ENCODE measurements around the gene GLB1L3.

The GLB1L3 gene

GRCh38 chr11:134260983-134261382 is 15.2 kb upstream of the GLB1L3 start:
- H3K27ac ChIP-seq (ENCODE audit: low read depth, low read length) = no peak overlapping the region
- H4K20me1 ChIP-seq (ENCODE audit: low read depth, low read length) = no peaks in the 10 kb centered on the region
- no peak overlapping the region for H3K4me3 ChIP-seq (ENCODE audit: insufficient read depth, low read length, poor library complexity, severe bottlenecking)
- H3K36me3 ChIP-seq (ENCODE audit: low read length) = no peaks in the 10 kb centered on the region
- H3K9ac ChIP-seq (ENCODE audit: low read length) = no peak overlapping the region
- H3K9me3 ChIP-seq (ENCODE audit: insufficient read depth, low read length) = no peaks in the 10 kb centered on the region
- H3K79me2 ChIP-seq (ENCODE audit: insufficient read depth, low read length) = no peaks in the 10 kb centered on the region
- H3K9me2 ChIP-seq (replicated peaks; ENCODE audit: insufficient read depth, low read length) = no peaks in the 10 kb centered on the region
- H3K4me2 ChIP-seq (ENCODE audit: low read depth, low read length, poor library complexity, severe bottlenecking) = no peak overlapping the region
- H2AFZ ChIP-seq (ENCODE audit: low read depth, low read length, severe bottlenecking) = no peak overlapping the region
- no peaks in the 10 kb centered on the region for H3F3A ChIP-seq (ENCODE audit: insufficient read depth)
- H3K27me3 ChIP-seq (ENCODE audit: low read length) = no peaks in the 10 kb centered on the region
- TF ChIP-seq CTCF (IDR thresholded peaks at IDR 0.05; ENCODE audit: insufficient read depth, low read length, poor library complexity, severe bottlenecking) (no peak), EZH2phosphoT487 (conservative IDR thresholded peaks at IDR 0.05; ENCODE audit: low read length) (no peak)

GRCh38 chr11:134261626-134262488 is 14.3 kb upstream of the GLB1L3 start:
- no peak overlapping the region for H3K4me3 ChIP-seq (ENCODE audit: insufficient read depth, low read length, poor library complexity, severe bottlenecking)
- no peaks in the 10 kb centered on the region for H3F3A ChIP-seq (ENCODE audit: insufficient read depth)
- H3K4me2 ChIP-seq (ENCODE audit: low read depth, low read length, poor library complexity, severe bottlenecking) = no peak overlapping the region
- no peak overlapping the region for H3K27ac ChIP-seq (ENCODE audit: low read depth, low read length)
- H4K20me1 ChIP-seq (ENCODE audit: low read depth, low read length) = no peaks in the 10 kb centered on the region
- H3K9me3 ChIP-seq (ENCODE audit: insufficient read depth, low read length) = no peaks in the 10 kb centered on the region
- no peak overlapping the region for H2AFZ ChIP-seq (ENCODE audit: low read depth, low read length, severe bottlenecking)
- no peaks in the 10 kb centered on the region for H3K79me2 ChIP-seq (ENCODE audit: insufficient read depth, low read length)
- TF ChIP-seq EZH2phosphoT487 (conservative IDR thresholded peaks at IDR 0.05; ENCODE audit: low read length) = no peak
- TF ChIP-seq CTCF (IDR thresholded peaks at IDR 0.05; ENCODE audit: insufficient read depth, low read length, poor library complexity, severe bottlenecking) = no peak
- no peaks in the 10 kb centered on the region for H3K36me3 ChIP-seq (ENCODE audit: low read length)
- no peaks in the 10 kb centered on the region for H3K27me3 ChIP-seq (ENCODE audit: low read length)
- no peak overlapping the region for H3K9ac ChIP-seq (ENCODE audit: low read length)
- no peaks in the 10 kb centered on the region for H3K9me2 ChIP-seq (replicated peaks; ENCODE audit: insufficient read depth, low read length)

GRCh38 chr11:134264966-134265764 is 11.0 kb upstream of the GLB1L3 start:
- Histone ChIP-seq H3K36me3 (ENCODE audit: low read length) (no peaks in the 10 kb centered on the region), H3K4me2 (ENCODE audit: low read depth, low read length, poor library complexity, severe bottlenecking) (no peak overlapping the region), H3K4me3 (ENCODE audit: insufficient read depth, low read length, poor library complexity, severe bottlenecking) (no peak overlapping the region), H3F3A (ENCODE audit: insufficient read depth) (no peaks in the 10 kb centered on the region), H2AFZ (ENCODE audit: low read depth, low read length, severe bottlenecking) (no peak overlapping the region), H3K79me2 (ENCODE audit: insufficient read depth, low read length) (no peaks in the 10 kb centered on the region), H3K27ac (ENCODE audit: low read depth, low read length) (no peak overlapping the region), H3K9me2 (replicated peaks; ENCODE audit: insufficient read depth, low read length) (no peaks in the 10 kb centered on the region), H3K27me3 (ENCODE audit: low read length) (no peaks in the 10 kb centered on the region), H3K9me3 (ENCODE audit: insufficient read depth, low read length) (no peaks in the 10 kb centered on the region), H4K20me1 (ENCODE audit: low read depth, low read length) (no peaks in the 10 kb centered on the region), H3K9ac (ENCODE audit: low read length) (no peak overlapping the region)
- TF ChIP-seq EZH2phosphoT487 (conservative IDR thresholded peaks at IDR 0.05; ENCODE audit: low read length) (no peak), CTCF (IDR thresholded peaks at IDR 0.05; ENCODE audit: insufficient read depth, low read length, poor library complexity, severe bottlenecking) (no peak)
